ENCODE results near the gene BTBD6. TPM values are rescaled to one million over a fixed set of nuclear protein-coding genes. Genes with fewer than 3 reads are reported as not detected.

BTBD6 gene
- total RNA-seq (19.2 and 20.9 TPM in 2 replicates), polyA plus RNA-seq (14.4 and 20.3 TPM in 2 replicates)

DNA sequence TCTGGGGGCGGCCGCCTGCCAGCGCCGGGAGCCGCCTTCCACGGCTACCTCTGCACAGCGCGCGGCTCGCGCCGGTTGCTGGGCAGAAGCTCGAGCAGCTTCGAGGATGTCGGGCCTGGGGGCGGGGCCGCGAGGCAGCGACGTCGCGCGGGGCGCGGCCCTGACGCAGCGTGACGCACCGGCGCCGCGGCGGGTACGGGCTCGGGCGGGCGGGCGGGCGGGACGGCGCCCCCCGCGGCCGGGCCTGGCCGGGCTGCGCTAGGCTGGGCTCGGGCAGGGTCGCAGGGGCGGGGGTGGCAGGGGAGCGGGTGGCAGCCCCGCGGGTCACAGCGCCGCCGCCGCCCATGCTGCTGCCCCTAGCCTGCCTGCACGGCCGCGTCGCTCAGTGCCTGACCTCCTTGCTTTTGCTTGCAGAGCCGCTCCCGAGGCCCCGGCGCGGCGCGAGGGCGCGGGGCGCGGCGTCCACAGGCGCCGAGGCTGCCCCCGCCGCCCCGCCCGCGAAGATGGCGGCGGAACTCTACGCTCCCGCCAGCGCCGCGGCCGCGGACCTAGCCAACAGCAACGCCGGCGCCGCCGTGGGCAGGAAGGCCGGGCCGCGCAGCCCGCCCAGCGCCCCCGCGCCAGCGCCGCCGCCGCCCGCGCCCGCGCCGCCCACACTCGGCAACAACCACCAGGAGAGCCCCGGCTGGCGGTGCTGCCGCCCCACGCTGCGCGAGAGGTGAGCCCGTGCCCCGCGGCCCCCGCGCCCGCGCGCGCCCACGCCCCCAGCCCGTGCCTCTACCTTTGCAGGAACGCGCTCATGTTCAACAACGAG, at the start of gene BTBD6:
Gene BTBD6, plus strand, starts transcription at position 166 of the 814 bp plus-strand sequence. Its CDS starts 179 bp downstream, at position 345.
- TF ChIP-seq, protein P1, sequence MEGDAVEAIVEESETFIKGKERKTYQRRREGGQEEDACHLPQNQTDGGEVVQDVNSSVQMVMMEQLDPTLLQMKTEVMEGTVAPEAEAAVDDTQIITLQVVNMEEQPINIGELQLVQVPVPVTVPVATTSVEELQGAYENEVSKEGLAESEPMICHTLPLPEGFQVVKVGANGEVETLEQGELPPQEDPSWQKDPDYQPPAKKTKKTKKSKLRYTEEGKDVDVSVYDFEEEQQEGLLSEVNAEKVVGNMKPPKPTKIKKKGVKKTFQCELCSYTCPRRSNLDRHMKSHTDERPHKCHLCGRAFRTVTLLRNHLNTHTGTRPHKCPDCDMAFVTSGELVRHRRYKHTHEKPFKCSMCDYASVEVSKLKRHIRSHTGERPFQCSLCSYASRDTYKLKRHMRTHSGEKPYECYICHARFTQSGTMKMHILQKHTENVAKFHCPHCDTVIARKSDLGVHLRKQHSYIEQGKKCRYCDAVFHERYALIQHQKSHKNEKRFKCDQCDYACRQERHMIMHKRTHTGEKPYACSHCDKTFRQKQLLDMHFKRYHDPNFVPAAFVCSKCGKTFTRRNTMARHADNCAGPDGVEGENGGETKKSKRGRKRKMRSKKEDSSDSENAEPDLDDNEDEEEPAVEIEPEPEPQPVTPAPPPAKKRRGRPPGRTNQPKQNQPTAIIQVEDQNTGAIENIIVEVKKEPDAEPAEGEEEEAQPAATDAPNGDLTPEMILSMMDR (IDR thresholded peaks at IDR 0.05; ENCODE audit: low read depth, low read length): no peak
- H3K4me1 ChIP-seq (ENCODE audit: low read depth): peaks cover 5% of the 10 kb centered on the region
- no peaks in the 10 kb centered on the region for H3K9me3 ChIP-seq (ENCODE audit: low read depth)
- DNase-seq (ENCODE audit: low read depth in 1 of 2, low spot score in 1 of 2): peak; percentile 87 to 91
- no peak within 1 kb of the TSS for H3K27ac ChIP-seq
- no peaks in the 10 kb centered on the region for H3K27me3 ChIP-seq
- H3K4me3 ChIP-seq: peak within 1 kb of the TSS; percentile 42
- H3K36me3 ChIP-seq: peaks cover 7% of the 10 kb centered on the region

DNA sequence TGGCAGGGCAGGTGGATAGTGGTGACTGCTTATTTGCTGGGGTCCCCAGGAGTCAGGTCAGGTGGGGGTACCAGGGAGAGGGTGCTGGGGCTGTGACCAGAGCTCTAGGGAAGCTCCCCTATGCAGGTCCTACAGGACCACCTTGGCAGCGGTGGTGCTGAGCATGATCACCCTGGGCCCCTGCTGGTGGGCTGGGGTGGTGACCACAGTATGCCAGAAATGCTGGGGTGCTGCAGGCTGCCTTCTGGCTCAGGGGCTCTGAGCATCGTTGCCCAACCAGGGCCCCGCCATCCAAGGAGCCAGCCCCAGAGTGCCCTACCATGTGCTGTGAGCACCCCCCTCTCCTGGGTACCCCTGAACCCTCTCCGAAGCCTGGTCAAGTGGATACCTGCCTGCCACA, 49.7 kb upstream of the BTBD6 start:
- no peaks in the 10 kb centered on the region for H3K9me3 ChIP-seq (ENCODE audit: low read depth)
- H3K36me3 ChIP-seq: no peaks in the 10 kb centered on the region
- no peak overlapping the region for H3K27ac ChIP-seq
- peaks cover 55% of the 10 kb centered on the region for H3K27me3 ChIP-seq
- H3K4me3 ChIP-seq: no peak overlapping the region
- DNase-seq (ENCODE audit: low read depth in 1 of 2, low spot score in 1 of 2): no peak
- TF ChIP-seq, protein P1 (IDR thresholded peaks at IDR 0.05; ENCODE audit: low read depth, low read length): no peak
- H3K4me1 ChIP-seq (ENCODE audit: low read depth): peaks cover 16% of the 10 kb centered on the region

DNA sequence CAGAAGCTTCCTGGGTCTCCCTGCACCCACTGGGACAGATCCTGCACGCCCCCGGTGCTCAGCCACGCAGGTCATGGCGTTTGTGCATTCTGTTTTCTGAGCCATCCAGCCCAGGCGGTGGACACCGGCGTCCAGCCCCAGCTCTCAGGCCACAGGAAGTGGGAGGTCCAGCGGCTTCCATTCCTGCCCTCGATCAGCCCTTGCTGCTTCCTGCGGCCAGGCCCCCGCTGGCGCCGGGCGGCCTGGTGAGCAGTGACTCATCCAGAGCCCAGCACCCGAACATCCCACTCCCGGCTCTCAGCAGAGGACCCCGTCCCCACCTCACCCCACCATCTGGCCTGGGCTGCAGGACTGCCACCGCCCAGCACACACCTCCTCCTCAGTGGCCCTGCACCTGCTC, 49.2 kb upstream of the BTBD6 start:
- peaks cover 50% of the 10 kb centered on the region for H3K27me3 ChIP-seq
- H3K4me3 ChIP-seq: no peak overlapping the region
- DNase-seq (ENCODE audit: low read depth in 1 of 2, low spot score in 1 of 2): peak in 1 of 2 donors; percentile 66
- TF ChIP-seq, protein P1 (IDR thresholded peaks at IDR 0.05; ENCODE audit: low read depth, low read length): no peak
- H3K27ac ChIP-seq: no peak overlapping the region
- peaks cover 16% of the 10 kb centered on the region for H3K4me1 ChIP-seq (ENCODE audit: low read depth)
- no peaks in the 10 kb centered on the region for H3K9me3 ChIP-seq (ENCODE audit: low read depth)
- no peaks in the 10 kb centered on the region for H3K36me3 ChIP-seq

DNA sequence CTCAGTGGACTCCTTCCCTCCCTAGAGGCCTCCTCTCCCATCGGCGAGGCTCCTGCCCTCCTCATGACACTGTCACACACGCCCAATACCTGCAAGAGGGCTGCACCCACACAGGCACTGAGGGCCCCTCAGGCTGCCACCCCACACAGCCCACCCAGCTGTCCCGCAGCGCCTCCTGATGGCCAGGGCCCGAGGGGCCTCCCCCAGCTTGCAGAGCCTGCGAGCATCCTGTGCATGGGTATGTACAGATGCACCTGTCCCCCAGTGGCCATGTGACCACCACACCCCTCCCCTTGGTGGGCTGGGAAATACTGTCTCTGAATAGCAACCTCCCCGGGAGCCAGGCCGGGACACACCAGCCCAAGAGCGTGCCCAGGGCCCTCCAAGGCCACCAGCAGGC, 48.3 kb upstream of the BTBD6 start:
- Histone ChIP-seq H3K4me3 (no peak overlapping the region), H3K36me3 (no peaks in the 10 kb centered on the region), H3K27me3 (peaks cover 40% of the 10 kb centered on the region), H3K27ac (no peak overlapping the region), H3K9me3 (ENCODE audit: low read depth) (no peaks in the 10 kb centered on the region), H3K4me1 (ENCODE audit: low read depth) (peaks cover 16% of the 10 kb centered on the region)
- DNase-seq (ENCODE audit: low read depth in 1 of 2, low spot score in 1 of 2): no peak
- TF ChIP-seq, protein P1 (IDR thresholded peaks at IDR 0.05; ENCODE audit: low read depth, low read length): no peak

DNA sequence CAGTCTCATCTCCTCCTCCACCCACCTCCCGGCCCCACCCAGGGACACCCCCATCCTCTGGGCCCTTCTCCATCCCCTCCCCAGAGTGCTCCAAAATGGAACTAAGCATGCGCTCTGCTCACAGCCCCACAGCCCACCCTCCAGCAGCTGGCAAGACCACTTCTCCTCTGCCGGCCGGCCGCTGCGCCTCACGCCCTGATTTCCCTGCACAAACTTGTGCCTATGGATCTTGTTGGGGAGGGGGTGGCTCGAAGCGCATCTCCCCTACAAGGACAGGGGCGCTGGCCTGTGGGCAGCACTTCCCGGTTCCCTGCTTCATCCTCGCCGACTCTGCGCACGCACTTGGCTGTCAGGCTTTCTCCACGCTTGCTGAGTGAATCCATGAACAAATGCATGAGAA, 47.7 kb upstream of the BTBD6 start:
- no peak overlapping the region for H3K27ac ChIP-seq
- TF ChIP-seq, protein P1 (IDR thresholded peaks at IDR 0.05; ENCODE audit: low read depth, low read length): no peak
- no peak for DNase-seq (ENCODE audit: low read depth in 1 of 2, low spot score in 1 of 2)
- H3K9me3 ChIP-seq (ENCODE audit: low read depth): no peaks in the 10 kb centered on the region
- no peak overlapping the region for H3K4me3 ChIP-seq
- peaks cover 34% of the 10 kb centered on the region for H3K27me3 ChIP-seq
- peaks cover 16% of the 10 kb centered on the region for H3K4me1 ChIP-seq (ENCODE audit: low read depth)
- no peaks in the 10 kb centered on the region for H3K36me3 ChIP-seq
